Activated naive CD4-positive, alpha-beta T cell treated with anti-CD3 and anti-CD28 coated beads, Interleukin-2, amount 50 U/mL, for 72 hours (primary cell): ENCODE data around the gene MSLN. TPM values are rescaled to one million over a fixed set of nuclear protein-coding genes. Genes with fewer than 3 reads are reported as not detected.
"Not testable (repeated sequence)": the region's sequence is repeated elsewhere in the genome, so short reads cannot be mapped to it uniquely, and the experiment has no call there.

Experiments
- ATAC-seq, 2 donors: fragments of 150-1000 bp; cut with Tn5 transposase; 2 replicates each; pipeline ENCODE4 v1.10.0; 2021; ENCODE audit warnings: mild to moderate bottlenecking in 2 of 2, moderate library complexity in 2 of 2
- DNase-seq, 2 donors: peaks; one replicate each; pipeline ENCODE4 v3.0.0; 2021 to 2022; ENCODE audit warnings: low spot score in 2 of 2
- H3K27ac Mint-ChIP-seq, 2 donors: one replicate each; pipeline ENCODE4 v1.8.0; 2022; ENCODE audit warnings: mild to moderate bottlenecking in 2 of 2, mixed read lengths in 2 of 2
- H3K36me3 Mint-ChIP-seq, 2 donors: one replicate each; pipeline ENCODE4 v1.8.0; 2022; ENCODE audit warnings: mixed read lengths in 2 of 2
- H3K9me3 Mint-ChIP-seq, 2 donors: one replicate each; pipeline ENCODE4 v1.8.0; 2022; ENCODE audit warnings: mixed read lengths in 2 of 2
- total RNA-seq, 2 donors: library from RNA; stranded (reverse); gene quantifications; one replicate each; pipeline ENCODE4 v1.2.3, GENCODE V29; 2022

The MSLN gene
- total RNA-seq, 2 donors from 2014 or later = not detected

DNA sequence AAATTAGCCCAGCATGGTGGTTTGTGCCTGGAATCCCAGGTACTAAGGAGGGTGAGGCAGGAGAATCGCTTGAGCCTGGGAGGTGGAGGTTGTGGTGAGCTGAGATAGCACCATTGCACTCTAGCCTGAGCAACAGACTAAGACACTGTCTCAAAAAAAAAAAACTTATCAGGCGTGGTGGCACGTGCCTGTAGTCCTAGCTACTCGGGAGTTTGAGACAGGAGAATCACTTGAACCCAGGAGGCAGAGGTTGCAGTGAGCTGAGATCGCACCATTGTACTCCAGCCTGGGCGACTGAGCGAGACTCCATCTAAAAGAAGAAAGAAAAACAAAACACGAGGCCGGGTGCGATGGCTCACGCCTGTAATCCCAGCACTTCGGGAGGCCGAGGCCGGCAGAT lies 17.6 kb upstream of the MSLN start:
- H3K9me3 Mint-ChIP-seq, ATAC-seq, H3K36me3 Mint-ChIP-seq, DNase-seq: not testable (repeated sequence)
- H3K27ac Mint-ChIP-seq = peak overlapping the region in 1 of 2 donors; percentile 22

DNA sequence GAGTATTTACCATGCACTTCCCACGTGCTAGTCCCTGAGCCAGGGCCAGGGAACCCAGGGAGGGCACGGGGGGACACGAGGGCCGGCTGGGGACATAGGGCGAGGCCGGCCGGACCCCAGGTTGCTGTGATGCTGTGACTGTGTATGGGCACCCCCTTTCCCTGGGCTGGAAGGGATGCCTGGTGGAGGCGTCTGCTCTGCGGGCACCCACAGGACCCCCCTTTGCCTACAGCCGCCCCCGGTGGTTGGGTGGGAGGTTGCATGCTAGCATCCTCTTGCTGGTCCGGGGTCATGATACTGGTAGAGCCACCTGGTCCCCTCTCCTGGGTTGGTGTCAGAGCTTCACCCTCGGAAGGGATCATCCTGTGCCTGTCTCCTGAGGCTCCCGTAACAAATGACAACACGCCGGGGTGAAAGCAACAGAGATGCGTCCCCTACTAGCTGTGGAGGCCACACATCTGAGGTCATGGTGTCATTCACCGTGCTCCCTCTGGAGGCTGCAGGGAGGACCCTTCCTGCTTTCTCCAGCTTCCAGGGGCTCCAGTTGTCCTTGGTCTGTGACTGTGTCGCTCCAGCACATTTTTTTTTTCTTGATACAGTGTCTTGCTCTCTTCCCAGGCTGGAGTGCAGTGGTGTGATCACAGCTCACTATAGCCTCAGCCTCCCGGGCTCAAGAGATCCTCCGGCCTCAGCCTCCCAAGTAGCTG lies 16.6 kb upstream of the MSLN start:
- DNase-seq = no peak
- Mint-ChIP-seq H3K27ac (no peak overlapping the region), H3K9me3 (no peaks in the 10 kb centered on the region), H3K36me3 (peaks cover 0 to 6% of the 10 kb centered on the region in 2 donors)
- no peak for ATAC-seq

DNA sequence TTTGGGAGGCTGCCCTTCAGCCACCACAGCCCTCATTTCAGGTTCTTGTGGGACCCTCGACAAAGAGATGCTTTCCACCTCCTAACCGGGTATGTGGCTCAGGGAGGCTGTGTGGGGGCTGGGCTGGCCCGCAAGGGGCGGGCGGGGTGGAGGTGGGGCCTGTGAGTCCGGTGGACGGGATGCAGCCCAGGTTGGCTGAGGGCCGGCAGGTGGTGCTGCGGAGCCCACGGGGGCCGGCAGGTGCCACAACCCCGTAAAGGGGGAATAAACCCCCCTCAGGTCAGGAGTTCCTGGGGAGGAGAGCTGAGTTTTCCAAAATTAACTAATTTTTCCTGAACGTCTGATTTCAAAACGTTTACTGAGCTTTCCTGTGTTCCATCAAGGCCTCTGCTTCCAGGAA lies 14.8 kb upstream of the MSLN start:
- Mint-ChIP-seq H3K27ac (no peak overlapping the region), H3K36me3 (no peaks in the 10 kb centered on the region), H3K9me3 (no peaks in the 10 kb centered on the region)
- no peak for DNase-seq
- ATAC-seq = no peak

DNA sequence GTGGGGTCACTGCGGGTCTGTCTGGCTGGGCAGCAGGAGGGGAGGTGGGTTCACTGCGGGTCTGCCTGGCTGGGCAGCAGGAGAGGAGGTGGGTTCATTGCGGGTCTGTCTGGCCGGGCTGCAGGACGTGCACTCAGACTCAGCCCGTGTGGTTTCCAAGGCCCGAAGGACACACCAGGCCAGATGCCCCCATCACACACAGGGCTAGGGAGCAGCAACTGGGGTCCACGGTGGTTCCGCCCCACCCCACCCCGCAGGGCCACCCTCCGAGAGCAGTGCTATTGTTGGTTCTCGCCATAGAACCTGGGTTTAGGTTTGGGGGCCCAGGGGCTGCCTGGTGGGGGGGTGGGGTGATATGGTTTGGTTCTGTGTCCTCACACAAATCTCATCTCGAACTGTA lies 13.9 kb upstream of the MSLN start:
- Mint-ChIP-seq H3K27ac (no peak overlapping the region), H3K9me3 (no peaks in the 10 kb centered on the region), H3K36me3 (no peaks in the 10 kb centered on the region)
- DNase-seq (no peak), ATAC-seq (no peak)

DNA sequence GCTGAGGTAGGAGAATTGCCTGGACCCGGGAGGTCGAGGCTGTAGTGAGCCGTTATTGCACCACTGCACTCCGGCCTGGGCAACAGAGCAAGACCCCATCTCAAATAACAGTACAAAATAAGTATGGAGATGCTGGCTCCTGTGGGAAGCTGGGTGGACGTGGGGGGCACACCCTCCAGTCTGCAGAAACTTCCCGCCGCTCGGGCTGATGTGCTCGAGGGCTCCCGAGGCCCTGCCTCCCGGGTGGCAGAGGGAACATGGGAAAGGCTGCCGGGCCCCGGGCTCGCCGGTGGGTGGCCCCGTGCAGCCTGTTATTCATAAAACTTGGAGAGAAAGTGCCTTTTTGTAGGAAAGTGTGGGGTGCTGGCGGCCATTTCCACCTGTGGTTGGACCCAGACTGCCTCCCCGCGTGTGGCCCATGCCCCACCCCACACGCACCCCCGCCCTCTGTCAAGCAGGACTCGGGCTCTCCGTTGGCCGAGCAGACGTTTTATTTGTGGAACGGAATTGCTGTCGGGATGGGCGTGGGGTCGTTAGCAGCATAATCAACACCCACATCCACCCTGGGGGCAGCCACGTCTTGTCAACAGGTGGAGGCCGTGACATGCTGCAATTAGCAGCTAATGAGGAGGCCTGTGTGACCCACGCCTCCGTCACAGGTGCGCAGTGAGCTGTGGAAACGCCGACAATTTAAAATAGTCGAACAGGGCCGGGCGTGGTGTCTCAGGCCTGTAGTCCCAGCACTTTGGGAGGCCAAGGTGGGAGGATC lies 12.4 kb upstream of the MSLN start:
- no peaks in the 10 kb centered on the region for H3K9me3 Mint-ChIP-seq
- no peak for ATAC-seq
- DNase-seq = no peak
- no peak overlapping the region for H3K27ac Mint-ChIP-seq
- no peaks in the 10 kb centered on the region for H3K36me3 Mint-ChIP-seq

DNA sequence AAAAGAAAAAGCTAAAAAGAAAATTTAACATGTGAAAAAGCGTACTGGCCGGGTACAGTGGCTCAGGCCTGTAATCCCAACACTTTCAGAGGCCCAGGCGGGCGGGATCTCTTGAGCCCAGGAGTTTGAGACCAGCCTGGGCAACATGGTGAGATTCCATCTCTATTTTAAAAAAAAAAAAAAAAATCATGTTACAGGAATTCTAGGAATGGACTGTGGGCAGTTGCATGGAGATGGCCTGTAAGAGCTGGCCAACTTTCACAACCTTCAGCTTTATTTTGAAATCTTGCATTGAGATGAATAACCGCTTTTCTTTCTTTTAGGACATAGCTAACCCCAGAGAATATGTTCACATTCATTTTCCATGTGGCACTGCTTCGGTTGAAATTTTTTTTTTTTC lies 11.5 kb upstream of the MSLN start:
- Mint-ChIP-seq H3K9me3 (no peaks in the 10 kb centered on the region), H3K27ac (no peak overlapping the region), H3K36me3 (no peaks in the 10 kb centered on the region)
- DNase-seq (no peak), ATAC-seq (no peak)

DNA sequence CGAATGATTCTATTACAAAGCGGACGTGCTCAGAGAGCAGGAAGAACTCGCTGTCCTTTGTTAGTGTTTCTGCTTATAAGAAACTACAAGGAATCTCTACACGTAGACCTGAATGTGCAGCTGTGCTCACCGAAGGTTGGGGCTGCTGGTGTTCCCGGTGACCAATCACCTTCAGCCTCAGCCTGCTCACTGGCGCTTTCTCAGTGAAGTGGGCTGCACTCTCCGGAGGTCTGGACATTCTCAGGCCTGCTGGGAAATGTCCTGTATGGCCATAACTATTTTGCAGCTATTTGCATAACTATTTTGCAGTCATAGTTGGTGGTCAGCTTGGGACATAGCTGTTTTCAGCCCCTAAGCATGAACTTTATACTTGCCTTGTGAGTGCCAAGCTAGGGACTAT lies 10.0 kb upstream of the MSLN start:
- ATAC-seq (no peak), DNase-seq (no peak)
- Mint-ChIP-seq H3K36me3 (no peaks in the 10 kb centered on the region), H3K27ac (no peak overlapping the region), H3K9me3 (no peaks in the 10 kb centered on the region)

DNA sequence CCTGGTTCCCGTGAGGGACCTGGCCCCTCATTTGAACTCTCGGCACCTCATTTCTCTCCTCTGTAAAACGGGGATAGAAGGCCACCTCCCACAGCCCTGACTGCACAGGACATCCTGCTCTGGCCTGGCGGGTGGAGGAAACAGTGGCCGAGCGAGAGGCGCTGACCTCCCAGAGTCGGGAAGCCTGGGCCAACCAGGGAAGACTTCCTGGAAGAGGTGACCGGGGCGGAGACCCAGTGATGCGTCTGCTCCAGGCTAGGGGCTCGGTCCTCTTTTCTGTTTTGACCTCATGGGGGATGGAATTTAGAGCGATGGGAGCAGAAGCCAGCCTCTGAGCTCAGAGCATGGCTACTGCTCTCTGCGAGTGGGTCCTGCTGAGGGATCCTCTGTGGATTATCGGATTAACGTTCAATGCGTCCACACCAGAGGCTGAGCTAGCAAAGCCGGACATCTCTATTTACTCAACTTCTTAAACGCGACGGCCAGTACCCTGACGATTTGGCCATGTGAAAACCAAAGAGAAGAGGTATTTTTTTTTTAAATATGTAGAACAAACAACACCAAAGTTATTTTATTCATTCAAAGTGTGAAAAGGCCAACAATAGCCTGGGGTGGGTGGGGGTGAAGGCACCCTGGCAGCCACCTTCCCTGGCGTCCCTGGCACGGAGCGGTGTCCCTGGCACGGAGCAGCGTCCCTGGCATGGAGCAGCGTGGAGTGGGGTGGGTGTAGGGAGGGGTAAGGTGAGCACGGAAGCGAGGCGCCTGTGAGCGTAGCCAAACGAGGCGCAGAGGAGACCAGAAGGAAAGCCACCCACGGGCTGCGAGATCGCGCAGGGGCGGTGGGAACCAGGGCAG lies 9.2 kb upstream of the MSLN start:
- H3K9me3 Mint-ChIP-seq = no peaks in the 10 kb centered on the region
- peaks cover 0 to 2% of the 10 kb centered on the region in 2 donors for H3K36me3 Mint-ChIP-seq
- no peak overlapping the region for H3K27ac Mint-ChIP-seq
- ATAC-seq = no peak
- no peak for DNase-seq

DNA sequence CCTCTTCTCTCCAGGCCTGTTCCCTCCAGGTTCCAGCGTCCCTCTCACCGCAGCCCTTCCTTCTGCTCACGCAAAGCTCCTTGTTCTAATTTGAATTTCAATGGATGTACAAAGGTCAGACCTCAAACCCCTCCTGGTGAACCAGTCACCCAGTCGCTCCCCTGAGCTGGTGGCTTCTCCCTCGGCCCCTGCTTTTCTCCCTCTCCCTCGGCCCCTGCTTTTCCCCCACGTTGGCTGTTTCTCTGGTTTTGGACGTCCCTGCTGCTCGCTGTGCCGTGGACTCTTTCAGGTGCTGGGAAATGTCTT lies 8.6 kb upstream of the MSLN start:
- no peak for DNase-seq
- no peak for ATAC-seq
- Mint-ChIP-seq H3K9me3 (no peaks in the 10 kb centered on the region), H3K36me3 (peaks cover 0 to 6% of the 10 kb centered on the region in 2 donors), H3K27ac (no peak overlapping the region)

DNA sequence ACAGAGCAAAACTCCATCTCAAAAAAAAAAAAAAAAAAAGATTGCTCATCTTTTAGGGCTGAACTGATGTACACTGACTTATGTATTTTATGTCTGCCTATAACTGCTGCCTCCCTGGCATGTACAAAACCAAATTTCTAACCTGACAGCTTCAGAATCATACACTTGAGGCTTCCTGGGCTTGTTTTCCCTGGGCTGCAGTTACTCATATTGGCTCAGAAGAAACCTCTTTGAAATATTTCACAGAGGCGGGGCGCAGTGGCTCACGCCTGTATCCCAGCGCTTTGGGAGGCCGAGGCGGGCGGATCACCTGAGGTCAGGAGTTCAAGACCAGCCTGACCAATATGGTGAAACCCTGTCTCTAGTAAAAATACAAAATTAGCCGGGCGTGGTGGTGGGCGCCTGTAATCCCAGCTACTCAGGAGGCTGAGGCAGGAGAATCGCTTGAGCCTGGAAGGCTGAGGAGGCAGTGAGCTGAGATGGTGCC lies 6.4 kb upstream of the MSLN start:
- ATAC-seq, H3K9me3 Mint-ChIP-seq, H3K36me3 Mint-ChIP-seq, H3K27ac Mint-ChIP-seq, DNase-seq: not testable (repeated sequence)

DNA sequence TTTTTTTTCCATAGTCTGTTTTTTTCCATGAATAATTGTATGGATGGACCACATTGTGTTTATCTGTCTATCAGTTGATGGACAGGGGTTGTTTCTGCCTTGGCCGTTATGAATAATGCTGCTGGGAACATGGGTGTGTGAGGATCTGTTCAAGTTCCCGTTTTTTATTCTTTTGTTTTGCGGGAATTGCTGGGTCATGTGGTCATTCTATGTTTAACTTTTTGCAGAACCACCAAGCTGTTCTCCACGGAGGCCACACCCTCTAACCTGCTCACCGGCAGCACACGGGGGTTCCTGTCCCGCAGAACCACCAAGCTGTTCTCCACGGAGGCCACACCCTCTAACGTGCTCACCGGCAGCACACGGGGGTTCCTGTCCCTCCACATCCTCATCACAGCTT lies 5.9 kb upstream of the MSLN start:
- H3K27ac Mint-ChIP-seq = no peak overlapping the region
- ATAC-seq = no peak

DNA sequence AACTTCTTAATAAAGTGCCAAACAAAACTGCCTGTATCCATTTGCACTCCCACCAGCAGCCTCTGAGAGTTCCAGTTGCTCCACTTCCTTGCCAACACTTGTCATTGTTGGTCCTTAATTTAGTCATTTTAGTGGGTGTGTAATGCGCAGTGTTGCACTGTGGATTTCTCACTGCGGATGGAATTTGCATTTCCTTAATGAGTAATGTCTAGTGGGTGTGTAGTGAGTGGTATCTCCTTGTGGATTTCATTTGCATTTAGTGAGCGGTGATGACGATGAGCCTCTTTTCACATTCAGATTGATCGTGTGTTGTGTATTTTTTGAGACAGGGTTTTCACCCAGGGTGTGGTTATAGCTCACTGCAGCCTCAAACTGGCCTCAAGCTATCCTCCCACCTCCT lies 4.1 kb upstream of the MSLN start:
- DNase-seq = no peak
- no peaks in the 10 kb centered on the region for H3K9me3 Mint-ChIP-seq
- ATAC-seq = peak in 1 of 2 donors; percentile 80
- H3K36me3 Mint-ChIP-seq = peaks cover 0 to 6% of the 10 kb centered on the region in 2 donors
- no peak overlapping the region for H3K27ac Mint-ChIP-seq

More for the DNA sequence above, 5.9 kb upstream of the MSLN start:
- Mint-ChIP-seq H3K36me3 (peaks cover 0 to 6% of the 10 kb centered on the region in 2 donors), H3K9me3 (no peaks in the 10 kb centered on the region)
- no peak for DNase-seq

DNA sequence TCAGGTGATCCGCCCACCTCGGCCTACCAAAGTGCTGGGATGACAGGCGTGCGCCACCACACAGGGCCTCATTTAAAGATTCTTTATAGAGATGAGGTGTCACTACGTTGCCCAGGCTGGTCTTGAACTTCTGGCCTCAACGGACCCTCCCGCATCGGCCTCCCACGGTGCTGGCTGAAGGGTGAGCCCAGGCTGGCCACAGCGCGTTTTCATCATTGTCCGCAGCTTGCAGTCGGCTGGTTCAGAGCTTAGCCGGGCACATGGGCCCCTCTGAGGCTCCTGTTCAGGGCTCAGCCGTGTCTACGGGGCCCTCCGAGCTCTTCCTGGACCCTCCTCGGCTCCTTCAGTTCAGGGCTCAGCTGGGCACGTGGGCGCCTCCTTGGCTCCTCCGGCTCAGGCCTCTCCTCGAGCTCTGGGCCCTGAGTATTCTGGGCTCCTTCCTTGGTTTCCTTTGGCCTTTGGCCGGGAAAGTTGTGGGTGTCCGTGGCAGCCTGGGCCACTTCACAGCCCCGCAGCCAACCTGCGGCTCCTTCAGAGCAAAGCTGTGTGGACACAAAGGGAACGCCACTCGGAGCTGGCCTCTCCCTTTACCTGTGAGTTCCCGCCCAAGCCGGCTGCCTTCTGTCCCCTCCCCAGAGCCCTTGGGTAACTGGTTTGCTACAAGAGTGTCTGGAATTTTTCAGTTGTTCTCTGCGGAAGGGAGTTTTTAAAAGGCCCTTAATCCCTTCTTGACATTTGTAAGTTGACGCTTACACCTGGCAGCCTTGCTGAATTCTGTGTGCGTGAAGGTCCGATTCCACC lies 1.2 kb upstream of the MSLN start:
- H3K9me3 Mint-ChIP-seq = no peaks in the 10 kb centered on the region
- no peak for ATAC-seq

DNA sequence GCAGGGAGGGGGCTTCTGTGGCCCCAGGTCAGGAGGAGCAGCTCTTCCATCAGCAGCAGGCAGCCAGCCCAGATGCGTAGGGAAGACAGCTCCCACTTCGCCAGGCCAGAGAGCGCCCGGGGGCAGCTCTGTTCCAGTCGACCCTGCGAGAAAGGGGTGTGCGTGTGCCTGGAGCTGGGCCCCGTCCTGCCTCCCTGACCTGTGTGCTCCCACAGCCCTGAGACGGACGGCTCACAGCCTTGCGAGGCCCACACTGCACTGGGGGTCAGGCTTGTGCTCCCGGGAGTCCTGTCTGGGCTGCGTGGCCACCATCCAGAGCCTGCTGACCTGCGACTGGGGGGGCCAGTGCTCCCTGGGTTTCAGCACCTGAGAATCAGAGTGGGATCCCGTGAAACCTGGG lies 469 bp upstream of the MSLN start:
- H3K9me3 Mint-ChIP-seq = no peaks in the 10 kb centered on the region

More for the DNA sequence above, 1.2 kb upstream of the MSLN start:
- DNase-seq = no peak
- Mint-ChIP-seq H3K27ac (no peak overlapping the region), H3K36me3 (peaks cover 0 to 6% of the 10 kb centered on the region in 2 donors)

DNA sequence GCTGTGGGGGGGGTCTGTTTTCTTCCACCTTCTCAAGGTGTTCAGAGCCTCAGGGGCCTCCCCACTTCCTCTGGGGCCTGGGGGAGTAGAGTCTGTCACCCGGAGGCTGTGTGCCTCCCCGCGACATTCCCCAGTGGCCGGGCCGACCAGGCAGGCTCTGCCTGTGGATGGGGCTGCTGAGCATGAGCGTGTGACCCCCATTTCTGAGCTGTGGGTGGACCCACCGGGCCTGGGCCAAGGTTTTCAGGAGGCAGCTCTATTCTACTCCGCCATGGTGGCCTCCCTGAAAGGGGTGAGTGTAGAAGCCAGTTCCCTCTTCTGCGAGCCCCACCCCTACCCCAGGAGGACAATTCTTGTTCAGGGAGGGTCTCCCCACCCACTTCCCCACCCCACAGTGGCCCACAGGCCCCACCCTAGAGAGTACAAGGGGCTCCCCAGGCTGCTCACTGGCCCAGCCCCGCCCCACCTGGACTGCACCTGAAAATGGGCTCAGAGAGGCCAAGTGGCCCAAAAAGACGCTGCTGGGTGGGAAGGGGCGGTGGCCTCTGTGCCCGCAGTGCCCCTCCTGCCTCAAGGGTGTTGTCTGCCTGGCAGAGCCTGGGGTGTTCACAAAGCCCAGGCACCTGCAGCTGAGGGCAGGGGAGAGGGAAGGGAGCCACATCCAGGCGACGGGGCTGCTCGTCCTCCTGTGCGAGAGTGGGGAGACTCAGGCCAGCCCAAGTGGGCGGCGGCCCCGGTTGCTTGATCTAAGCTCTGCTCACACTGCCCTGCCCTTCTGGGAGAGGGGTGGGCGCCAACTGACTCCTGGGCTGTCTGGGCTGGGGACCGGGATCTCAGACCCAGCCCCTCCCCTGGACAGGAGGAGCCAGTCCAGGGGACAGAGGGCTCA lies 1.3 kb downstream of the MSLN start:
- no peak overlapping the region for H3K27ac Mint-ChIP-seq
- H3K36me3 Mint-ChIP-seq = no peaks in the 10 kb centered on the region
- ATAC-seq (no peak), DNase-seq (no peak)
- H3K9me3 Mint-ChIP-seq = no peaks in the 10 kb centered on the region

More for the DNA sequence above, 469 bp upstream of the MSLN start:
- no peak overlapping the region for H3K27ac Mint-ChIP-seq
- H3K36me3 Mint-ChIP-seq = peaks cover 0 to 6% of the 10 kb centered on the region in 2 donors
- DNase-seq = no peak
- ATAC-seq = no peak
